Hepatocyte (in vitro differentiated cells): Measurements from ENCODE around the gene NAT14. TPM values are rescaled to one million over a fixed set of nuclear protein-coding genes. Genes with fewer than 3 reads are reported as not detected.

Experiments used
- DNase-seq: peaks from one replicate; pipeline ENCODE4 v3.0.0-alpha.2; 2016; ENCODE audit warnings: low spot score
- H2AFZ ChIP-seq: fragments of 200-600 bp; sonication (generic); 2 replicates; pipeline ENCODE4 v1.6.0; 2016; ENCODE audit warnings: antibody characterized with exemption, mild to moderate bottlenecking
- H3K27ac ChIP-seq: fragments of 200-600 bp; sonication (generic); 2 replicates; pipeline ENCODE4 v1.5.1; 2016; ENCODE audit warnings: mild to moderate bottlenecking
- H3K27me3 ChIP-seq: fragments of 200-600 bp; sonication (generic); 2 replicates; pipeline ENCODE4 v1.6.1; 2016
- H3K36me3 ChIP-seq: fragments of 200-600 bp; sonication (generic); replicated peaks from 2 replicates; pipeline ENCODE4 v1.5.1; 2016; ENCODE audit warnings: low read depth; ENCODE audit not compliant: insufficient read depth
- H3K4me1 ChIP-seq: fragments of 200-600 bp; sonication (generic); 2 replicates; pipeline ENCODE4 v1.5.1; 2016; ENCODE audit warnings: mild to moderate bottlenecking, moderate library complexity; ENCODE audit not compliant: insufficient read depth
- H3K4me2 ChIP-seq: fragments of 200-600 bp; sonication (generic); 2 replicates; pipeline ENCODE4 v1.6.0; 2016
- H3K4me3 ChIP-seq: fragments of 200-600 bp; sonication (generic); 2 replicates; pipeline ENCODE4 v1.5.1; 2016; ENCODE audit warnings: mild to moderate bottlenecking
- H3K79me2 ChIP-seq: fragments of 200-600 bp; sonication (generic); 2 replicates; pipeline ENCODE4 v1.6.0; 2017; ENCODE audit warnings: mild to moderate bottlenecking
- H3K9me2 ChIP-seq: fragments of 200-600 bp; sonication (generic); replicated peaks from 2 replicates; pipeline ENCODE4 v1.6.0; 2017; ENCODE audit warnings: mild to moderate bottlenecking; ENCODE audit not compliant: insufficient read depth
- H3K9me3 ChIP-seq: fragments of 200-600 bp; sonication (generic); 2 replicates; pipeline ENCODE4 v1.5.1; 2016; ENCODE audit warnings: low read depth, mild to moderate bottlenecking
- H4K20me1 ChIP-seq: fragments of 200-600 bp; sonication (generic); 2 replicates; pipeline ENCODE4 v1.6.0; 2016; ENCODE audit warnings: mild to moderate bottlenecking; ENCODE audit not compliant: insufficient read depth, poor library complexity, severe bottlenecking
- EZH2 ChIP-seq: fragments of 200-600 bp; sonication (generic); IDR thresholded peaks from 2 replicates; pipeline ENCODE4 v1.6.1; 2016; ENCODE audit warnings: antibody characterized with exemption, mild to moderate bottlenecking, borderline replicate concordance
- EZH2phosphoT487 ChIP-seq: fragments of 200-600 bp; sonication (generic); IDR thresholded peaks from one replicate; pipeline ENCODE4 v1.6.1; 2018; ENCODE audit warnings: antibody characterized with exemption, mild to moderate bottlenecking, low read depth, moderate library complexity; ENCODE audit not compliant: unreplicated experiment, severe bottlenecking
- WGBS: methylation state at CpG from one replicate; pipeline ENCODE4 v1.1.6; 2016; ENCODE audit warnings: low lambda C conversion rate; ENCODE audit errors: missing lambda C conversion rate; 5-methylcytosine and 5-hydroxymethylcytosine counted together
- polyA plus RNA-seq: library from polyadenylated mRNA; unstranded; fragments of >200 nt; fragmentation: Nextera tagmentation; extraction: Ambion mirVana; gene quantifications from 2 replicates; pipeline ENCODE4 v1.2.1, GENCODE V29; 2016
- total RNA-seq: library from RNA; depleted of rRNA; stranded (reverse); fragments of >200 nt; gene quantifications from 2 replicates; pipeline ENCODE4 v1.2.3, GENCODE V29; 2014
- TF ChIP-seq, protein P1 (sequence below): fragments of 200-600 bp; sonication (generic); IDR thresholded peaks from 2 replicates; pipeline ENCODE4 v1.5.1; 2016; ENCODE audit warnings: antibody characterized with exemption, mild to moderate bottlenecking; ENCODE audit not compliant: poor library complexity

Gene NAT14
- total and polyA plus RNA-seq, 2 experiments from 2014 or later, result 22.3 to 40.3 TPM

DNA sequence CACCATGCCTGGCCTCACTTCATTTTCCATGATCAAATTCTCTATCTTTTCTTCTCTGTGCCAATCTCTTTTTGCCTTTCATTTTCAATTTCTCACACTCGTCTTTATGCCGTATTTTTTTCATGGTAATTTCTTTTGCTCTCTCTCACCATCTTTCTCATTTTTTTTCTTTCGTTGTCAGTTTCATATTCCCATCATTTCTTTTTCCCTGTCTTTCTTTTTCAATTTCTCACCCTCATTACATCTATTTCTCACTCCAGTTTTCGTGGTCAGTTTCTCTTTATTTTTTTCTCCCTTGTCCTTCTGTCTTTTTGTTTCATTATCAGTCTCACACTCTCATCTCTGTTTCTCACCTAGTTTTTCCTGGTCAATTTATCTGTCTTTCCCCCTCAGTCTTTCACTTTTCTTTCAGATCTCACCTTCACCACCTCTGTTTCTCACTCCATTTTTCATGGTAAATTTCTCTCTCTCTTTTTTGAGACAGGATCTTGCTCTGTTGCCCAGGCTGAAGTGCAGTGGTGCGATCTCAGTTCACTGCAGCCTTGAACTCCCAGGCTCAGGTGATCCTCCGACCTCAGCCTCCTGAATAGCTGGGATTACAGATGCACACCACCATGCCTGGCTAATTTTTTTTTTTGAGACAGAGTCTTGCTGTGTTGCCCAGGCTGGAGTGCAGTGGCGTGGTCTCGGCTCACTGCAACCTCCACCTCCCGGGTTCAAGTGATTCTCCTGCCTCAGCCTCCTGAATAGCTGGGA, 17.4 kb downstream of the NAT14 start:
- DNase-seq, result no peak
- 97% methylated on average over 9 of the region's 9 CpGs for WGBS
- Histone ChIP-seq H3K36me3 (no peaks in the 10 kb centered on the region), H2AFZ (no peak overlapping the region), H3K4me2 (no peak overlapping the region), H3K4me3 (no peak overlapping the region), H3K4me1 (no peaks in the 10 kb centered on the region), H3K9me3 (no peaks in the 10 kb centered on the region), H3K9me2 (no peaks in the 10 kb centered on the region), H3K79me2 (no peaks in the 10 kb centered on the region), H3K27me3 (no peaks in the 10 kb centered on the region), H4K20me1 (no peaks in the 10 kb centered on the region), H3K27ac (no peak overlapping the region)
- TF ChIP-seq EZH2 (no peak), EZH2phosphoT487 (no peak)
- TF ChIP-seq, protein P1, sequence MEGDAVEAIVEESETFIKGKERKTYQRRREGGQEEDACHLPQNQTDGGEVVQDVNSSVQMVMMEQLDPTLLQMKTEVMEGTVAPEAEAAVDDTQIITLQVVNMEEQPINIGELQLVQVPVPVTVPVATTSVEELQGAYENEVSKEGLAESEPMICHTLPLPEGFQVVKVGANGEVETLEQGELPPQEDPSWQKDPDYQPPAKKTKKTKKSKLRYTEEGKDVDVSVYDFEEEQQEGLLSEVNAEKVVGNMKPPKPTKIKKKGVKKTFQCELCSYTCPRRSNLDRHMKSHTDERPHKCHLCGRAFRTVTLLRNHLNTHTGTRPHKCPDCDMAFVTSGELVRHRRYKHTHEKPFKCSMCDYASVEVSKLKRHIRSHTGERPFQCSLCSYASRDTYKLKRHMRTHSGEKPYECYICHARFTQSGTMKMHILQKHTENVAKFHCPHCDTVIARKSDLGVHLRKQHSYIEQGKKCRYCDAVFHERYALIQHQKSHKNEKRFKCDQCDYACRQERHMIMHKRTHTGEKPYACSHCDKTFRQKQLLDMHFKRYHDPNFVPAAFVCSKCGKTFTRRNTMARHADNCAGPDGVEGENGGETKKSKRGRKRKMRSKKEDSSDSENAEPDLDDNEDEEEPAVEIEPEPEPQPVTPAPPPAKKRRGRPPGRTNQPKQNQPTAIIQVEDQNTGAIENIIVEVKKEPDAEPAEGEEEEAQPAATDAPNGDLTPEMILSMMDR, result no peak

DNA sequence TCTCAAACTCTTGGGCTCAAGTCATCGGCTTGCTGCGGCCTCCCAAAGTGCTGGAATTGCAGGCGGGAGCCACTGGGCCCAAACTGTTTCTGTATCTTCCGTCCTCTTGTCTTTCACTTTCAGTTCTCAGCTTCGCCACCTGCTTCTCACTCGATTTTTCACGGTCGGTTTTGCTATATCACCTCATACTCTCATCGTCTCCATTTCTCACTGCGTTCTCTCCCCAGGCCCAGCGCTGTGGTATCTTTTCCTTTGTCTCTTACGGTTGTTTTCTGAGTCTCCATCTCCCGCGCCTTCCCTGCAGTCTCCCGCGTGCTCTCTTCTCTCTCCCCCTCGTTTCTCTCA, 18.1 kb downstream of the NAT14 start:
- no peaks in the 10 kb centered on the region for H3K4me1 ChIP-seq
- no peaks in the 10 kb centered on the region for H3K9me3 ChIP-seq
- no peak for DNase-seq
- H3K36me3 ChIP-seq, result no peaks in the 10 kb centered on the region
- no peak overlapping the region for H3K4me2 ChIP-seq
- 98% methylated on average over 11 of the region's 17 CpGs for WGBS
- no peak overlapping the region for H2AFZ ChIP-seq
- no peak overlapping the region for H3K4me3 ChIP-seq
- no peak overlapping the region for H3K27ac ChIP-seq
- H3K27me3 ChIP-seq, result no peaks in the 10 kb centered on the region
- no peaks in the 10 kb centered on the region for H3K79me2 ChIP-seq
- no peaks in the 10 kb centered on the region for H3K9me2 ChIP-seq
- TF ChIP-seq EZH2phosphoT487 (no peak), EZH2 (no peak)
- TF ChIP-seq, protein P1, result no peak
- no peaks in the 10 kb centered on the region for H4K20me1 ChIP-seq

DNA sequence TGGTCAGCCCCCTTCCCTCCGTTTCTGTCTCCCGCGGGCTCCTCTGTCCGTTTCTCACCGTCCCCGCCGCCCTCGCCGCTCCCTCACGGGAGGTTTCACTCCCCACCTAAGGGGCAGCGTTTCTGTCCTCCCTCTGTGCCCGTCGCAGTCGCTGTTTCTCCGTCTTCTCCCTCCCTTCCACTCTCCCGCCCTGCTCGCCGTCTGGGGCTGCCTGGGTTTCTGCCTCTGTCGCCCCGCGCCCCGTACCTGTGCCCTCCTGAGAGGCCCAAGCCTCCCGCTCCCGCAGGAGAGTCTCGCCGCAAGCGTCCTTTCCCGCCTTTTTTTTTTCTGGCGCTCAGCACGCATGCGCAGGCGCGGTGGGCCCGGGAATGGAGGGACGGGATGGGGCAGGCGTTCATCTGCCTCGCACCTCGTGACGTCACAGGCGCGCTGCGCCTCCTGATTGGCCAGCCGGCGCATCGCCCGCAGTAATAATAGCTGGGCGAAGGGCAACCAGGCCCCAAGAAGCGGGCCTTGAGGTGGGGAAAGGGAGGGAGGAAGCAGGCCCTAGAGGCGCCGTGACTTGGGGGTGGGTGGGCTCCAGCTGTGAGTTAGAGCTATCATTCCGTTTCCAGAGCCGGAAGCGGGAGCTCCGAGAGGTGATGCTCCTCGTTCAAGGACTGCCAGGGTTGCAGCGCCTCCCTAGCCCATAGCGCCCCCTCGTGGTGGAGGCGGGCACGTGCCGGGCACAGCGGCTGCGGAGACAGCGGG, 18.7 kb downstream of the NAT14 start:
- Histone ChIP-seq H4K20me1 (no peaks in the 10 kb centered on the region), H3K27ac (no peak overlapping the region), H3K4me2 (peak overlapping the region; percentile 83), H3K4me3 (peak overlapping the region; percentile 10), H3K79me2 (no peaks in the 10 kb centered on the region), H3K27me3 (no peaks in the 10 kb centered on the region), H3K9me3 (no peaks in the 10 kb centered on the region), H3K9me2 (no peaks in the 10 kb centered on the region), H3K4me1 (no peaks in the 10 kb centered on the region), H2AFZ (peak overlapping the region; percentile 66), H3K36me3 (no peaks in the 10 kb centered on the region)
- peak; percentile 96 for DNase-seq
- WGBS, result 23% methylated on average over 59 of the region's 64 CpGs
- no peak for TF ChIP-seq EZH2phosphoT487
- TF ChIP-seq, protein P1, result peak; percentile 99
- TF ChIP-seq EZH2, result no peak
